Measurements from ENCODE around the gene CACNA2D4. TPM values are rescaled to one million over a fixed set of nuclear protein-coding genes. Genes with fewer than 3 reads are reported as not detected.

The CACNA2D4 gene
- total and polyA plus RNA-seq, 2 of the 13 experiments (the other 11 are each of a cell fraction or from before 2014, with no cell fraction given), result 14.2 to 136 TPM

DNA sequence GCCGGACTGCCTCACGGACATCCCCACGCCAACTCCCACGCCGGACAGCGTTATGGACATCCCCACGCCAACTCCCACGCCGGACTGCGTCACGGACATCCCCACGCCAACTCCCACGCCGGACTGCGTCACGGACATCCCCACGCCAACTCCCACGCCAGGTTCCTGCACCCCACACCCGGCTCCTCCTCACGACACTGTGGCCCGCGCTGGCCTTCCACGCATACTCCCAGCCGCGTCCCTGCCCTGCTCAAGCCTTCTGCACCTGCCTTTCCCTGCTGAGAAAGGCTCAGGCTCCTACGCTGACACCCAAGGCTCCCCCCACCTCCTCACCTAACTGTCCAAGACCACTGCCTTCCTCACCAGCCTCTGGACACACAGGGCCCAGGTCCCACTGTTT lies 9.7 kb downstream of the CACNA2D4 start (continued):
- TF ChIP-seq NR2F2 (IDR thresholded peaks at IDR 0.05; ENCODE audit: borderline replicate concordance, low read depth), result no peak
- TF ChIP-seq, protein P1, sequence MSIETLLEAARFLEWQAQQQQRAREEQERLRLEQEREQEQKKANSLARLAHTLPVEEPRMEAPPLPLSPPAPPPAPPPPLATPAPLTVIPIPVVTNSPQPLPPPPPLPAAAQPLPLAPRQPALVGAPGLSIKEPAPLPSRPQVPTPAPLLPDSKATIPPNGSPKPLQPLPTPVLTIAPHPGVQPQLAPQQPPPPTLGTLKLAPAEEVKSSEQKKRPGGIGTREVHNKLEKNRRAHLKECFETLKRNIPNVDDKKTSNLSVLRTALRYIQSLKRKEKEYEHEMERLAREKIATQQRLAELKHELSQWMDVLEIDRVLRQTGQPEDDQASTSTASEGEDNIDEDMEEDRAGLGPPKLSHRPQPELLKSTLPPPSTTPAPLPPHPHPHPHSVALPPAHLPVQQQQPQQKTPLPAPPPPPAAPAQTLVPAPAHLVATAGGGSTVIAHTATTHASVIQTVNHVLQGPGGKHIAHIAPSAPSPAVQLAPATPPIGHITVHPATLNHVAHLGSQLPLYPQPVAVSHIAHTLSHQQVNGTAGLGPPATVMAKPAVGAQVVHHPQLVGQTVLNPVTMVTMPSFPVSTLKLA (IDR thresholded peaks at IDR 0.05), result no peak

DNA sequence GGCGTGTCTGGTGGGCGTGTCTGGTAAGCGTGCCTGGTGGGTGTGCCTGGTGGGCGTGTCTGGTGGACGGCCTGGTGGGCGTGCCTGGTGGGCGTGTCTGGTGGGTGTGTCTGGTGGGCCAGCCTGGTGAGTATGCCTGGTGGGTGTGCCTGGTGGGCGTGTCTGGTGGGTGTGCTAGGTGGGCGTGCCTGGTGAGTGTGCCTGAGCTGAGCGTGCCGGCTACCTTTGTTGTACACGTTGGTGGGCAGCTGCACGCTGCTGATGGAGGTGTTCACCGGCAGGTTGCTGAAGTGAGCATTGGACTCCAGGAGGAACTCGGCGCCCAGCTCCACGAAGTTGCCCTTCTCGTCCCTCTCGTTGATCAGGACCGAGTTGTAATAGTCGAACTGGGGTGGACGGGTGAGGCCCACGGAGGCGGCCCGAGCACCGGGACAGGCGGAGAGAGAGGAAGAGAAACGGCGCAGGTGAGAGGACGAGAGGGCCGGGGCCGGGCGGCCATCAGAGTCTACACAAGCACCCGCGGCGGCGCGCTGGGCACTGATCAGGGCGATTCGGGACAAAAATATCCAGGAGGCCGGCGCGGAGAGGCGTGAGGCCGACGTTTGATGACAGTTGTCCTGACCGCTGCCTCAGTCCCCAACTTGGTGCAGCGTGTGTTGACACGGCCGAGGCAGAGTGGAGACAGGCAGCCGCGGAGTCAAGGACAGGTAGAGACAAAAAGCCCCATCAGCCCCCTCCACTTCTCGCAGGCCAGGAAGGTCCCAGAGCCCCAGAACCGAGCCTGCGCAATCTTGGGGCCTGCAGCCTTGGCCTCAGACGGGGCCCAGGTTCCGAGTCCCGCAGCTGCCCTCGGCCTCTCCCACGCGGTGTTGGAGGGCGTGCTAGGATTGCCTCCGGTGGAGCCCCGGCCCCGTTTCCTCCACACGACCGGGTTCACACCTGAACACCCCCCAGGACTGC lies 10.5 kb downstream of the CACNA2D4 start:
- in situ Hi-C loops (cut with HindIII; ENCODE audit: extremely low pct_ligation_motif_present, low pct_unique_long_range_greater_than_20kb) (no loop called here), intact Hi-C loops (cut with micrococcal nuclease; ENCODE audit: unreplicated experiment) (no loop called here)
- no peak overlapping the region for H2AFZ ChIP-seq (ENCODE audit: low read length)
- no TSS peak for BruUV-seq (replicated peaks)
- no peaks in the 10 kb centered on the region for H3K4me1 ChIP-seq (ENCODE audit: insufficient read depth, low read length)
- 65% methylated on average over 49 of the region's 67 CpGs for WGBS (ENCODE audit: low lambda C conversion rate)
- H3K36me3 ChIP-seq (replicated peaks in 1 of 2; ENCODE audit: control insufficient read depth in 1 of 2, insufficient read depth in 2 of 2, low read length in 2 of 2), result no peaks in the 10 kb centered on the region
- no peak for DNase-seq (ENCODE audit: low spot score)
- no peak for FAIRE-seq
- peaks cover 13% of the 10 kb centered on the region for H3K9me3 ChIP-seq (ENCODE audit: low read length)
- peaks cover 2 to 5% of the 10 kb centered on the region in 2 experiments; a peak in 2 of 5 replicates for H3K27me3 ChIP-seq (ENCODE audit: control insufficient read depth in 1 of 2, insufficient read depth in 2 of 2, low read length in 2 of 2)
- CTCF ChIA-PET (ENCODE audit: low intra/inter-chr PET ratio, low total read pairs), result no interaction called here
- H3K9ac ChIP-seq (ENCODE audit: insufficient read depth, low read depth, low read length), result no peak overlapping the region
- ATAC-seq, result peak; percentile 56
- H3K79me2 ChIP-seq (ENCODE audit: insufficient read depth, low read length), result no peaks in the 10 kb centered on the region
- POLR2A ChIA-PET, result no interaction called here
- H3K4me3 ChIP-seq (replicated peaks in 1 of 3; ENCODE audit: insufficient read depth in 1 of 3, low read depth in 2 of 3, low read length in 3 of 3), result peak overlapping the region; percentile 31 to 59 (median 49); a peak in 4 of 6 replicates
- H3K27ac ChIP-seq (ENCODE audit: extremely low read length, insufficient read depth, low read length), result no peak overlapping the region
- TF ChIP-seq, protein P1 (IDR thresholded peaks at IDR 0.05), result 0 out of 2 replicates have a peak, but pooled peaks have one; percentile 4
- TF ChIP-seq ZMYM4 (CRISPR knock-in tag; IDR thresholded peaks at IDR 0.05) (no peak), SIN3A (IDR thresholded peaks at IDR 0.05; ENCODE audit: borderline replicate concordance, low read depth, low read length) (0 out of 2 replicates have a peak, but pooled peaks have one; percentile 33)
- H3K4me2 ChIP-seq (ENCODE audit: low read depth, low read length), result peak overlapping the region; percentile 79
- no peaks in the 10 kb centered on the region for H4K20me1 ChIP-seq (ENCODE audit: insufficient read depth, low read length)
